ENCODE results near the gene ARRDC1. TPM values are rescaled to one million over a fixed set of nuclear protein-coding genes. Genes with fewer than 3 reads are reported as not detected.

ARRDC1 gene
- total RNA-seq, 2 donors from 2014 or later, result 40.5 to 56.4 TPM

GRCh38 chr9:137638680-137639079 is 33.2 kb downstream of the ARRDC1 start:
- no peaks in the 10 kb centered on the region for H3K27me3 ChIP-seq (replicated peaks; ENCODE audit: insufficient read depth)
- ATAC-seq (ENCODE audit: insufficient number of reproducible peaks, low FRiP score, low read depth) (no peak), DNase-seq (ENCODE audit: low spot score) (no peak)
- no peak overlapping the region for H3K4me3 ChIP-seq
- H3K4me1 ChIP-seq (ENCODE audit: control insufficient read depth in 1 of 2, low read depth in 2 of 2), result no peaks in the 10 kb centered on the region
- H3K9me3 ChIP-seq, result no peaks in the 10 kb centered on the region
- no peak overlapping the region for H3K27ac ChIP-seq
- H3K36me3 ChIP-seq, result no peaks in the 10 kb centered on the region
- TF ChIP-seq CTCF (IDR thresholded peaks at IDR 0.05), result no peak

- Histone ChIP-seq H3K4me1 (ENCODE audit: control insufficient read depth in 1 of 2, low read depth in 2 of 2) (no peaks in the 10 kb centered on the region), H3K27me3 (replicated peaks; ENCODE audit: insufficient read depth) (no peaks in the 10 kb centered on the region), H3K27ac (no peak overlapping the region), H3K9me3 (no peaks in the 10 kb centered on the region), H3K36me3 (no peaks in the 10 kb centered on the region), H3K4me3 (peak overlapping the region; percentile 8)
- DNase-seq (ENCODE audit: low spot score), result no peak
- no peak for ATAC-seq (ENCODE audit: insufficient number of reproducible peaks, low FRiP score, low read depth)
- TF ChIP-seq CTCF (IDR thresholded peaks at IDR 0.05), result no peak
These were observed 34.0 kb downstream of the ARRDC1 start for GRCh38 chr9:137639303-137640051.

GRCh38 chr9:137640862-137641261 is 35.4 kb downstream of the ARRDC1 start:
- Histone ChIP-seq H3K4me1 (ENCODE audit: control insufficient read depth in 1 of 2, low read depth in 2 of 2) (no peaks in the 10 kb centered on the region), H3K4me3 (no peak overlapping the region), H3K27ac (no peak overlapping the region), H3K9me3 (no peaks in the 10 kb centered on the region), H3K27me3 (replicated peaks; ENCODE audit: insufficient read depth) (no peaks in the 10 kb centered on the region), H3K36me3 (no peaks in the 10 kb centered on the region)
- DNase-seq (ENCODE audit: low spot score) (no peak), ATAC-seq (ENCODE audit: insufficient number of reproducible peaks, low FRiP score, low read depth) (no peak)
- TF ChIP-seq CTCF (IDR thresholded peaks at IDR 0.05), result no peak

- ATAC-seq (ENCODE audit: insufficient number of reproducible peaks, low FRiP score, low read depth), result no peak
- no peak overlapping the region for H3K4me3 ChIP-seq
- no peaks in the 10 kb centered on the region for H3K4me1 ChIP-seq (ENCODE audit: control insufficient read depth in 1 of 2, low read depth in 2 of 2)
- H3K27me3 ChIP-seq (replicated peaks; ENCODE audit: insufficient read depth), result no peaks in the 10 kb centered on the region
- H3K27ac ChIP-seq, result no peak overlapping the region
- no peaks in the 10 kb centered on the region for H3K9me3 ChIP-seq
- DNase-seq (ENCODE audit: low spot score), result no peak
- peaks cover 3% of the 10 kb centered on the region for H3K36me3 ChIP-seq
- TF ChIP-seq CTCF (IDR thresholded peaks at IDR 0.05), result no peak
These were observed 36.7 kb downstream of the ARRDC1 start for GRCh38 chr9:137642118-137642601.

- Histone ChIP-seq H3K36me3 (peaks cover 3% of the 10 kb centered on the region), H3K4me1 (ENCODE audit: control insufficient read depth in 1 of 2, low read depth in 2 of 2) (no peaks in the 10 kb centered on the region), H3K9me3 (no peaks in the 10 kb centered on the region), H3K27me3 (replicated peaks; ENCODE audit: insufficient read depth) (no peaks in the 10 kb centered on the region), H3K4me3 (no peak overlapping the region), H3K27ac (no peak overlapping the region)
- ATAC-seq (ENCODE audit: insufficient number of reproducible peaks, low FRiP score, low read depth), result no peak
- no peak for DNase-seq (ENCODE audit: low spot score)
- no peak for TF ChIP-seq CTCF (IDR thresholded peaks at IDR 0.05)
These were observed 37.4 kb downstream of the ARRDC1 start for GRCh38 chr9:137642892-137643291.

All from thoracic aorta (tissue), 2 donors.